GM12872 (cell line): ENCODE data around the gene MAPKBP1.

Experiments used
- TF ChIP-seq, protein P1 (sequence below): IDR thresholded peaks from 3 replicates; pipeline ENCODE4 v1.5.1; 2011; ENCODE audit warnings: low read depth, mild to moderate bottlenecking, low read length, moderate library complexity; ENCODE audit not compliant: insufficient read depth

The MAPKBP1 gene

DNA sequence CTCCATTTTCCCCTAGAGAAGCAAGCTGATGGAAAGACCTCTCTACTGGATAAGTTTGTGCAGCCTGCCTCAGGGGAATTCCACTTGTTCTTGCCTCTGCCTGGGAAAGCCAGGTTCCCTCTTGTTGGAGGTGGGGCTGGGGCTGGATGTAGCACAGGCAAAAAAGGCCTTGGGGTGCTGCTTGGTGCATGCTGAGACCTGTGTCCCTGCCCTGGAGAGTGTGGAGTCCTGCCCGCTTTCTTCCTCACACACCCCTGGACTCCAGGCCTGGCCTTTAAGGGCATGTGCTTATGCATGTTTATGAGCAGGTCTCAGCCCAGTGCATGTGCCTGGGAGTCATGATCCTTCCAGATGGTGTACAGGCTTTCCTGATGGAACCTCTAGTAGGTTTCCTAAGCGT lies 30.1 kb downstream of the MAPKBP1 start:
- TF ChIP-seq, protein P1, sequence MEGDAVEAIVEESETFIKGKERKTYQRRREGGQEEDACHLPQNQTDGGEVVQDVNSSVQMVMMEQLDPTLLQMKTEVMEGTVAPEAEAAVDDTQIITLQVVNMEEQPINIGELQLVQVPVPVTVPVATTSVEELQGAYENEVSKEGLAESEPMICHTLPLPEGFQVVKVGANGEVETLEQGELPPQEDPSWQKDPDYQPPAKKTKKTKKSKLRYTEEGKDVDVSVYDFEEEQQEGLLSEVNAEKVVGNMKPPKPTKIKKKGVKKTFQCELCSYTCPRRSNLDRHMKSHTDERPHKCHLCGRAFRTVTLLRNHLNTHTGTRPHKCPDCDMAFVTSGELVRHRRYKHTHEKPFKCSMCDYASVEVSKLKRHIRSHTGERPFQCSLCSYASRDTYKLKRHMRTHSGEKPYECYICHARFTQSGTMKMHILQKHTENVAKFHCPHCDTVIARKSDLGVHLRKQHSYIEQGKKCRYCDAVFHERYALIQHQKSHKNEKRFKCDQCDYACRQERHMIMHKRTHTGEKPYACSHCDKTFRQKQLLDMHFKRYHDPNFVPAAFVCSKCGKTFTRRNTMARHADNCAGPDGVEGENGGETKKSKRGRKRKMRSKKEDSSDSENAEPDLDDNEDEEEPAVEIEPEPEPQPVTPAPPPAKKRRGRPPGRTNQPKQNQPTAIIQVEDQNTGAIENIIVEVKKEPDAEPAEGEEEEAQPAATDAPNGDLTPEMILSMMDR: no peak

DNA sequence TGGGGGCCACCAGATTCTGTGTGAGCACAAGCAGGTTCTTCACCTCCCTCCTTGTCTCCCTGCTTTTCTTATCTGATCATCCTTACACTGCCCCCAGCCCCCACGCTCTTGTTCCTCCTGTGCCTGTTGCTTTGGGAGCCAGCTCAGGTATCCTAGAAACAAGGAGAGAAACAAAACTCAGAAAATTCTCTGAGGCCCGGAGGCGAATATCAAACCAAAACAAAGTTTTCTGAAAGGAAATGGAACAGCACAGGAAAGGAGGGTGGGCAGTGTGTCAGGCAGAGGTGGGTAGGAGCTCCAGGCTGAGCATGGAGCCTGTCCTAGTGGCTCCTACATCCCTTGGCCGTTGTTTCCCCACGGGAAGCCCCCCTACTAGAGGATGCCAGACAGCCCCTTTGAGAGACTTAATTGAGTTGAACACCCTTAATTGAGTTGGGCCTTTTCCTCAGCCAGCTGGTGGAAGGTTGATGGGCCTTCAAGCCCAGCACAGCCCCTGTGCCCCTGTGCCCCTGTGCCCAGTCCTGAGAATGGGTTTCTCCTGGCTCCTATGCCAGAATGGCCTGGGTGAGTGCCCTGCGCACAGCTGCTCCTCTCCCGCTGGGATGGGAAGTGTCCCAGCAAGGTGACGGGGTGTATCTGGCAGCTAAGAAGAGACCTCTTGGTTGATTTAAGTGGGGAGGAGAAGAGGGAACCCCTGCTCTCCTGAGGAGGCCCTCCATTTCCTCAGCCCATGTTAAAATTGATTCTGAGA lies 30.8 kb downstream of the MAPKBP1 start:
- TF ChIP-seq, protein P1: no peak

DNA sequence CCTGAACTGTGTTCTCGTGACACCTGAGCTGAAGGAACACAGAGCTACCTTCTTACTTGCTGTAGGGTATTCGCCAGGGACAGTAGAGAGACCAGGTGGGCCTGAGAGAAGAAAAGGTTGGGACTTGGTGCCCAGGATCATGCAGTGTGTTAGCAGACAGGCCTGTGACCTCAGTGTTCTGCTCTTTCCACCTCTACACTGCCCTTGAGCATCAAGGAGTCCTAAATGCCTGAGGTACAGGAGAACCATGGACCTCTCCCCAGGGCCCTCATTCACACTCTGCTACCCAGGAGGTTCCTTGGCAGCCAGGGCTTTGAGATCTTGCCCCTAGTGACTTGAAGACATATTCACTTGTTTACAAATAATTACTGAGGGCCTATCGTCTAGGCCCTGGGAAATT lies 31.4 kb downstream of the MAPKBP1 start:
- TF ChIP-seq, protein P1: no peak

DNA sequence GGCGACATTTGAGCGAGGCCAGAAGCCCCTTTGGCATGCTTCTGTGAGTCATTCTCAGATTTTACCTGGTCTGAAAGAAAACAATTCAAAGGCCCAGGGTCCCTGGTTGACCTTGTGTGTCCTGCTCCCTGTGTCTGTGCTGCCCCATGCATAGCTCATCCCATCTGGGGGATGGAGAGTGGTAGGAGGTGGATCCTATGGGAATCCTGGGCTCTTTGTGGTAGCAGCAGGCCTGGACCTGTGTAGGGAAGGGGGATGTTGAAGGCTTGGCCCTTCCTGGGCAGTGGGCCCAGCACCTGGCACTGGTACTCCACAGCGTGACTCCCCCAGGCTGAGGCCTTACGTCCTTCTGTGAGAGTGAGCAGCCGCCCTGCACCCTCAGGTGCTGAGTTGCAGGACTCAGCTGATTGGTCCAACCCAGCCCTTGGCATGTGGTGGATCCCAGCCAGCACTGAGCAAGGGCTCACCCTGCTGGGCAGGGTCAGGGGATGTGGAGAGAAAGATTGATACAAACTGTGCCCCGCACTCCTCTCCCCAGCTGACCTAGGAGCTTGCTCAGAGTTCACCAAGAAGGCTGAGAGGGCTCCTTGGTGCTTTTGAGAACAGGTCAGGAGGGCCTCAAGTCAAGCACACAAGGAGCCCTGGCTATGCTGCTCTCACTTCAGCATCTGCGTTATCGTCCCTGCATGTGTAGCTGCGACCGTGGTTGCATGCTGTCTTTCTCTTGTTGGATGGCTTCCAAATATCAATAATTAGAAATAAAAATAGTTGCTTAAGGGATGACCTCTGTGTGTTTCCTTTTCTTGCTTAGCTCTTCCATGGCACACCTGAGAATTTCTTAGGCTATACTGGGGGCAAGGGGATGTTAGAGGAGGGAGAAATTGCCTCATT lies 32.3 kb downstream of the MAPKBP1 start:
- TF ChIP-seq, protein P1: no peak

DNA sequence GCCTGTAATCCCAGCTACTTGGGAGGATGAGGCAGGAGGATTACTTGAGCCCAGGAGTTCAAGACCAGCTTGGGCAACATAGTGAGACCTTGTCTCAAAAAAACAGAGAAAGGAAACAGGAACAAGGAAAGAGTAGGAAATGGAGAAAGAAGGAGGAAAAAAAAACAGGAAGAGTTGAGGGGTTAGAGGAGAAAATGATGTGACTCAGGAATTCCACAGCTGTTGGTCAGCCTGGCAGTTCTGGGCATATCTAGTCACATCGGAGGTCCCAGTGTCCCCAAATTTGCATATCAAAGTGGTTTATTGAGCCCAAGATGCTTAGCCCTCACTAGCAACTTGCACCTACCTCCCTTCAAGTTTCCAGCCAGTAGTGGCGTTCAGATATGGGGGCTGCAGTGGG lies 34.8 kb downstream of the MAPKBP1 start:
- TF ChIP-seq, protein P1: no peak

DNA sequence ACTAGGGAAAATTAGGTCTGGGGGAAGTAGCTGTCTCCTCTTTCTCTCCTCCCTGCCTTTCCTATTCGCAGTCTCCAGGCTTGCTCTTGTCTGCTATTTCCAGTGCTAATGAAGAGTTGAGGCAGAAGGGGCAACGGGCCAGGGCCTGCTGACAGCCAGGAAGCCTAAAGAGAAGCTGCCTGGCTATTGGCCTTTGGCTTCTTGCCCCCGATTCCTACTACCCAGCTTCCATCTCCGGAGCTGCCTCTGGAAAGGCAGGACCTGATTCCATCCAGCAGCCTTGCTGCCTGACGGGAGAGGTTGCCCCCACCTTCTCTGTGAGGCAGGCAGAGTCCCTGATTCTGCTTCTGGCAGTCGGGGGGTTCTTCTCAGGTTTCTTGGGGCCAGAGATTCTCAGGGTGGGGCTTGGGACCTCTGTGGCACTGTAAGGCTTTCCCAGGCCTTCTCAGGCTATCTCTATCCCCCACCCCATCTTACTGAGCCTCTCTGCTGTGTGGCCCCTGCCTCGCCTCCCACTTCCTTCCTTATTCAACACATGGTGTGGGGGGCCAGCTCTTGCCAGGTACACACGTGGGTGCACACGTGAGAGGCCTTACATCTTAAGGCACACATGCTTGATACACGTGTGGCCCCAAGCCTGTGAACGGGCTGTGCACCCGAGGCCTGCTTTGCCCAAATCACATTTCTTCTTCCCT lies 35.4 kb downstream of the MAPKBP1 start:
- TF ChIP-seq, protein P1: no peak
